HG03025 (cell line): Measurements from ENCODE around the gene RPS3.
"Not testable (repeated sequence)": the region's sequence is repeated elsewhere in the genome, so short reads cannot be mapped to it uniquely, and the experiment has no call there.

Experiments used
- ATAC-seq: cut with Tn5 transposase; IDR thresholded peaks from one replicate; pipeline ENCODE4 v1.9.1; 2021; ENCODE audit warnings: mild to moderate bottlenecking, moderate library complexity; ENCODE audit not compliant: unreplicated experiment, low FRiP score

RPS3 gene

GRCh38 chr11:75399344-75400145 is at the start of gene RPS3:
TSS of gene RPS3 (plus strand) at chr11:75399518. CDS start at chr11:75399548, 30 bp downstream.
- ATAC-seq: peak; percentile 87

GRCh38 chr11:75349521-75350116 is 49.7 kb upstream of the RPS3 start:
- ATAC-seq: no peak

GRCh38 chr11:75350122-75350742 is 49.1 kb upstream of the RPS3 start:
- ATAC-seq: no peak

GRCh38 chr11:75350743-75351540 is 48.4 kb upstream of the RPS3 start:
- no peak for ATAC-seq

- ATAC-seq: no peak
These were observed 47.9 kb upstream of the RPS3 start, which contains the start of gene ARRB1 for GRCh38 chr11:75351541-75351790. TSS of gene ARRB1 (minus strand) at chr11:75351661. CDS start at chr11:75351607, 54 bp downstream.

GRCh38 chr11:75351791-75352587 is 47.3 kb upstream of the RPS3 start:
- ATAC-seq: no peak

- ATAC-seq: no peak
These were observed 46.6 kb upstream of the RPS3 start for GRCh38 chr11:75352588-75353206.

- no peak for ATAC-seq
These were observed 44.3 kb upstream of the RPS3 start for GRCh38 chr11:75355051-75355450.

GRCh38 chr11:75356613-75357012 is 42.7 kb upstream of the RPS3 start:
- no peak for ATAC-seq

- ATAC-seq: not testable (repeated sequence)
These were observed 37.0 kb upstream of the RPS3 start for GRCh38 chr11:75362285-75362684.

GRCh38 chr11:75365711-75366181 is 33.6 kb upstream of the RPS3 start:
- no peak for ATAC-seq

- not testable (repeated sequence) for ATAC-seq
These were observed 32.5 kb upstream of the RPS3 start for GRCh38 chr11:75366826-75367225.

GRCh38 chr11:75369560-75370255 is 29.6 kb upstream of the RPS3 start:
- no peak for ATAC-seq

GRCh38 chr11:75371949-75372876 is 27.1 kb upstream of the RPS3 start:
- no peak for ATAC-seq

- ATAC-seq: no peak
These were observed 26.1 kb upstream of the RPS3 start for GRCh38 chr11:75373201-75373600.

- ATAC-seq: no peak
These were observed 24.7 kb upstream of the RPS3 start for GRCh38 chr11:75374646-75375045.

- no peak for ATAC-seq
These were observed 23.7 kb upstream of the RPS3 start for GRCh38 chr11:75375626-75376025.

GRCh38 chr11:75376175-75376574 is 23.1 kb upstream of the RPS3 start:
- no peak for ATAC-seq
